Right kidney (tissue), 1 donor: Measurements from ENCODE around the gene CSMD2.

Experiments used
- DNase-seq: peaks from one replicate; pipeline ENCODE4 v3.0.0-alpha.2; 2016

The CSMD2 gene

GRCh38 chr1:33815061-33815460 lies 350.0 kb downstream of the CSMD2 start:
- no peak for DNase-seq

GRCh38 chr1:33814166-33814565 lies 350.9 kb downstream of the CSMD2 start:
- DNase-seq, result no peak

- no peak for DNase-seq
Observed at GRCh38 chr1:33810571-33810970, 354.5 kb downstream of the CSMD2 start.

GRCh38 chr1:33805988-33806387 lies 359.0 kb downstream of the CSMD2 start:
- DNase-seq, result no peak

GRCh38 chr1:33802268-33802667 lies 362.8 kb downstream of the CSMD2 start:
- no peak for DNase-seq

GRCh38 chr1:33797849-33798248 lies 367.2 kb downstream of the CSMD2 start:
- DNase-seq, result no peak

- DNase-seq, result no peak
Observed at GRCh38 chr1:33792651-33793050, 372.4 kb downstream of the CSMD2 start.

GRCh38 chr1:33792216-33792615 lies 372.8 kb downstream of the CSMD2 start:
- no peak for DNase-seq

- DNase-seq, result no peak
Observed at GRCh38 chr1:33791251-33791650, 373.8 kb downstream of the CSMD2 start.

- no peak for DNase-seq
Observed at GRCh38 chr1:33790577-33790976, 374.5 kb downstream of the CSMD2 start.

GRCh38 chr1:33784876-33785275 lies 380.2 kb downstream of the CSMD2 start:
- no peak for DNase-seq

GRCh38 chr1:33782776-33783175 lies 382.3 kb downstream of the CSMD2 start:
- no peak for DNase-seq

- no peak for DNase-seq
Observed at GRCh38 chr1:33781652-33782051, 383.4 kb downstream of the CSMD2 start.

GRCh38 chr1:33777337-33777736 lies 387.7 kb downstream of the CSMD2 start:
- no peak for DNase-seq

- no peak for DNase-seq
Observed at GRCh38 chr1:33768821-33769220, 396.2 kb downstream of the CSMD2 start.

- no peak for DNase-seq
Observed at GRCh38 chr1:33768106-33768505, 396.9 kb downstream of the CSMD2 start.

GRCh38 chr1:33764149-33764548 lies 400.9 kb downstream of the CSMD2 start:
- DNase-seq, result no peak

GRCh38 chr1:33763406-33763805 lies 401.6 kb downstream of the CSMD2 start:
- no peak for DNase-seq

- no peak for DNase-seq
Observed at GRCh38 chr1:33762962-33763361, 402.1 kb downstream of the CSMD2 start.

GRCh38 chr1:33762109-33762830 lies 402.8 kb downstream of the CSMD2 start:
- DNase-seq, result no peak

- no peak for DNase-seq
Observed at GRCh38 chr1:33758698-33759097, 406.3 kb downstream of the CSMD2 start.

GRCh38 chr1:33753087-33753856 lies 411.8 kb downstream of the CSMD2 start:
- DNase-seq, result no peak

GRCh38 chr1:33745942-33746341 lies 419.1 kb downstream of the CSMD2 start:
- DNase-seq, result no peak
